AG09319 (cell line): ENCODE measurements around the gene EID2.

Experiments used
- DNase-seq: peaks from one replicate; pipeline ENCODE4 v3.0.0-alpha.2; 2010; ENCODE audit warnings: low read depth; ENCODE audit errors: extremely low read depth
- CTCF ChIP-seq: IDR thresholded peaks from 2 replicates; pipeline ENCODE4 v1.5.1; 2011; ENCODE audit warnings: low read depth, mild to moderate bottlenecking, inconsistent platforms, low read length, moderate library complexity

Gene EID2

GRCh38 chr19:39563408-39563807, 23.4 kb upstream of the EID2 start:
- DNase-seq: no peak
- no peak for TF ChIP-seq CTCF

GRCh38 chr19:39558624-39559117, 18.7 kb upstream of the EID2 start:
- no peak for TF ChIP-seq CTCF
- no peak for DNase-seq

- DNase-seq: no peak
- TF ChIP-seq CTCF: no peak
Measured at GRCh38 chr19:39557811-39558623, 18.1 kb upstream of the EID2 start.

GRCh38 chr19:39555883-39556282, 15.9 kb upstream of the EID2 start:
- no peak for TF ChIP-seq CTCF
- DNase-seq: no peak

GRCh38 chr19:39554701-39555311, 14.8 kb upstream of the EID2 start:
- no peak for TF ChIP-seq CTCF
- no peak for DNase-seq

- DNase-seq: no peak
- TF ChIP-seq CTCF: no peak
Measured at GRCh38 chr19:39553082-39553652, 13.2 kb upstream of the EID2 start.

GRCh38 chr19:39550197-39550596, 10.2 kb upstream of the EID2 start:
- DNase-seq: no peak
- no peak for TF ChIP-seq CTCF
